ENCODE data around the gene PTCH1.

GRCh38 chr9:95509851-95510708 is 6.7 kb downstream of the PTCH1 start:
- TF ChIP-seq CTCF (IDR thresholded peaks at IDR 0.05) (no peak), POLR2A (IDR thresholded peaks at IDR 0.05) (no peak)
